NCI-H526 (cell line): ENCODE results near the gene ZNF710.
"Not testable (repeated sequence)": the region's sequence is repeated elsewhere in the genome, so short reads cannot be mapped to it uniquely, and the experiment has no call there.

ENCODE experiments used
- DNase-seq, 2 experiments: peaks; one replicate each; lab custom pipeline; 2025; lab: John Stamatoyannopoulos, UW

The ZNF710 gene

DNA sequence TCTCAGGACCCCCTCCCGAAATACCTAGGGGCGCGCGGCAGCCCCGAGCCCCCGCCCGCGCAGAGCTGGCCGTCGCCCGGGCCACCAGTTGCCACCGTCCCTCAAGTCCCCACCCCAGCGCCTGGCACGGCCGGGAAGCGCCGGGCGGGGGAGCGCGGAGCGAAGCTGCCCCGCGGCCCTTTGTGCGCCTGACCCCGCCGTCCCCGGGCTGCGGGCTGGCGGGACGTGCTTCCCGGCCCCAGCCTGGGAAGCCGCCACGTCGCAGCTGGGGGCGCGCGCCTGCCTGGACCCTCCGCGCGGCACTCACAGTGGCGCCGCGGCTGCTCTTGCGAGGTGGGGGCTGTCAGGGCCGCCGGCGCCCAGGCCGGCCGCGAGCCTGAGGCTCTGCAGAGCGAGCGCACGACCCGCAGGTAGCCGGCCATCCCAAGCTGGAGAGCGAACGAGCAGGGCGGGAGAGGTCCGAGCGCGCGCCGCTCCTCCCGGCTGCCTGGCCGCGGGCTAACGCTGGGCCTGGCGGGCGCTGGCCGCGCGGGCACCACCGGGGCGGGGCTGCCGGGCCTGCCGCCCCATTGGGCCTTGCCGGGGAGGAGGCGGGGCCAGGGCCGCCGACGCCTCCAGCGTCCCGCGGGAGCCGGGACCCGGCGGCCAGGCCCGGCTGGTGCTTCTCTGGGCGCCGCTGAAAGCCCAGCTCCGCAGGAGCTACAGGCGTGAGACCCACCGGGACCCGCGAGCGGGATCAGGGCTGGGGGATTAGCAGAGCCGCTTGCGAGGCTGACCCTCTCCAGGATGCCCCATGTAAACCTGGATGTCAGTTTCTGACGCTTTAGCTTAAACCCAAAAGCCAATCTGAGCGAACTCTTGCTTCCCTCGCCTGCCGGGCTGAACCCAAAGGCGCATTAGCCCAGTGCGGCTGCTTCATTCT is 101.1 kb downstream of the ZNF710 start, which contains the start of gene IDH2:
Gene IDH2 (minus strand): TSS at position 500 of the 922 bp plus-strand sequence. CDS start 78 bp downstream, at position 422.
- DNase-seq: peak; percentile 64 to 94

DNA sequence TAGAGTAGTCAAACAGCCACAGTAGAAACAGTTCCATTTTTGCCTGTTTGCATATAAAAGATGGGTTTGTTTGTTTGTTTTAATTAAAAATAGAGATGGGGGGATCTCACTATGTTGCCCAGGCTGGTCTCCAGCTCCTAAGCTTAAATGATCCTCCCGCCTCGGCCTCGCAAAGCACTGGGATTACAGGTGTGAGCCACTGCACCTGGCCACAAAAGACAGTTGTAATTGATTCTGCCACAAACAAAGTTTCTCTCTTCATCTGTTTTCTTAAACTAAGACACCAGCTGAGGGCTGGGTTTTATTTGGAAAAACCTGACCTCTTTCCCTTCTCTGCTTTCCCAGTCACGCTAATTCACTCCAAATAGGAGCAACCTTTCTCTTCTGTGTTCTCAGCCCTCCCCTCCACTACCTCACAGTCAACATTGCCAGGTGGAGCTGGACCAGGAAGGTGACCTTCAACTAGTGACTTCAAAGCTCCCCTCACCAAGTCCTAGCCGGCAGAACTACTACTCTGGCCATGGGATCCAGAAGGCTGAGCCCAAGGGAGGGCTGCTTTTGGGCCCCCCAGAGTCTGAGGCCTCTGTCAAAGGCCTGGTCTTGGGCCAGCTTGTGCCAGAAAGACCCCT is 102.7 kb downstream of the ZNF710 start:
- no peak for DNase-seq

DNA sequence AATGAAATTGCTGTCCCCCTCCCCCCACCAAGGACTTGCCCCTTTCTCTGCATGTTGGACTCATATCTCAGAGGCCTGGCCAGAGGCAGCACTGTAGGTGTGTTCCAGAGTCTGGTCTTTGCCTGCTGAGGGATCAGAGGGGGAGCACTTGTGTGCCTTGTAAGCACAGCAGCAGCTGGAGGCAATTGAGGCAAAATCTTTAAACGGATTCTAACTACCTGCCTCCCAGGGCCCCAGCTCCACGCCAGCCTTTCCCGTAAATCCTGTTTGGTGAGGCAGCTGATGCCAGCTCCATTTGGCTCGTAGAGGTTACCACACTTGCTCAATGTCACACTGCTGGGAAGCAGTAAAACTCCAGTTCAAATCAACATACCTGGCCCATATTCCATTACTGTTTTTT is 103.4 kb downstream of the ZNF710 start:
- no peak for DNase-seq

DNA sequence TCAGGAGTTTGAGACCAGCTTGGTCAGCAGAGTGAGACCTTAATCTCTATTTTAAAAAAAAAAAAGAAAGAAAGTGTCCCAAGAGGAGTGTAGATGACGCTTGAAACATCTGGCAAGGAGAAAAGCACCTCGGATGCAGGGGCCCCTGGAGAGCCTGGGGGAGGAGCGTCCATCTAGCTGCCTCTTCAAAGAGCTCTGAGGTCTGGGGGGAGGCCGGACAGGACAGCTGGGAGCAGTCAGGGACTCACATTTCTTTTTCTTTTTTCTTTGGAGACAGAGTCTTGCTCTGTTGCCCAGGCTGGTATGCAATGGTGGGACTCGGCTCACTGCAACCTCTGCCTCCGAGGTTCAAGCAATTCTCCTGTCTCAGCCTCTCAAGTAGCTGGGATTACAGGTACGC is 104.4 kb downstream of the ZNF710 start:
- DNase-seq: no peak

DNA sequence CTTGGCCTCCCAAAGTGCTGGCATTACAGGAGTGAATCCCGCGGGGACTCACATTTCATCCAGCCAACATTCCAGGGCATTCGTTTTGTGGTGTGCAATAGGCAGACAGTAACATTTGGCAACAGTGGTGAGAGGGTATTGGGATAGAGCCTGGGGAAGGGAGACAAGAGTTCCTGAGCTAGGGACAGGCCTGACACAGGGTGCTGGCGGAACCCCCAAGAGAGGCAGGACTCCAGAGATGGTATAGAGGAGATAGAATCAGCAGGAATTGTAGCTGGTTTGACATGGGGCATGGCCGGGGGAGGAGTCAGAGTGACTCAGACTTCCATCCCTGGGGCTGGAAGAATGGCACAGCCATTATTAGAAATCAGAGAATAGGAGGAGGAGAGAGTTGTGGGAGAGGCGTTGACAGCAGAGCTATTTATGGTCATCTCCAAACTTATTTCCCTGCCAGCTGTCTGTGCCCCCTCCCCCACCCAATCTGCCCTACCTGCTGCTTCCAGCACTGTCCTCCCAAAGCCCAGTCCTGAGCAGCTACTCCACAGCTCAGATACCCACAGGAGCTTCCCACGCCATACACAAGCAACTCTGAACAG is 105.5 kb downstream of the ZNF710 start:
- DNase-seq: peak; percentile 56 to 73

DNA sequence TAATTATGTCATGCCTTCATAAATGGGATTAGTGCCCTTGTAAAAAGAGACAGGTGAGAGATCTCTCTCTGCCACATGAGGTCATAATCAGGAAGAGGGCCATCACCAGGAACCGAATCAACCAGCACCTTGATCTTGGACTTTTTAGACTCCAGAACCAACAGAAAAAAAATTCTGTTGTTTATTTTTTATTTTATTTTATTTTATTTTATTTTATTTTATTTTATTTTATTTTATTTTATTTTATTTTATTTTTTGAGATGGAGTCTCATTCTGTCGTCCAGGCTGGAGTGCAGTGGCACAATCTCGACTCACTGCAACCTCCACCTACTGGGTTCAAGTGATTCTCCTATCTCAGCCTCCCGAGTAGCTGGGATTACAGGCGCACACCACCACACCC is 106.9 kb downstream of the ZNF710 start:
- DNase-seq: not testable (repeated sequence)

DNA sequence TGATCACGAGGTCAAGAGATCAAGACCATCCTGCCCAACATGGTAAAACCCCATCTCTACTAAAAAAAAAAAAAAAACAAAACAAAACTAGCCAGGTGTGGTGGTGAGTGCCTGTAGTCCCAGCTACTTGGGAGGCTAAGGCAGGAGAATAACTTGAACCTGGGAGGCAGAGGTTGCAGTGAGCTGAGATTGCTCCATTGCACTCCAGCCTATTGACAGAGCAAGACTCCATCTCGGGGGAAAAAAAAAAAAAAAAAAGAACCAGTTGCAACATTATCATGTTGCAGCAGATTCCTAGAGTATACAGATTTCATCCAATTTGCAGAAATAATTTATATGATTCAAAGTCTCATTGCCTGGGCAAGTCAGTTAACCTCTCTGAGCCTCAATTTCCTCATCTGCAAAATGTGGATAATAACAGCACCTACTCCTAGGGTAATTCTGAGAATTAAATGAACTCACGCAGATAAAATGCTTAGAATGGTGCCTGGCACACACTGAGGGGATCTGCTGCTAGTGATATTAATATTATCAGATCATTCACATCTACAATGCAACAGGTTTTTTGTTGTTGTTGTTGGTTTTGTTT is 108.1 kb downstream of the ZNF710 start:
- not testable (repeated sequence) for DNase-seq

DNA sequence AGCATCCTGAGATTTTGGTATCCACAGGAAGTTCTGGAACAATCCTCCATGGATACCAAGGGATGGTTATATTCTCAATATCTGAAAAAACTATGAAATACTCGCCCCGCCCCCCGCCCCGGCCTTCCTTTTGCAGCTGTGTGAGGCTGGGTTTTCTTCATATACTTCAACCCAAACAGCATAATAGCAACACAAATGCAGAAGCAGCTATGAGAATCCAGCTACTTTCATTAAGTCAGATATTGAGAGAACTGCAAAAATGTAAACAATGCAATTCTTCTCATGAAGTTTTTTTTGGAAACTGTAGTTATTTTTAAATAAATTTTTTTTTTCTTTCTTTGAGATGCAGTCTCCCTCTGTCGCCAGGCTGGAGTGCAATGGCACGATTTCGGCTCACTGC is 112.0 kb downstream of the ZNF710 start:
- DNase-seq: no peak

DNA sequence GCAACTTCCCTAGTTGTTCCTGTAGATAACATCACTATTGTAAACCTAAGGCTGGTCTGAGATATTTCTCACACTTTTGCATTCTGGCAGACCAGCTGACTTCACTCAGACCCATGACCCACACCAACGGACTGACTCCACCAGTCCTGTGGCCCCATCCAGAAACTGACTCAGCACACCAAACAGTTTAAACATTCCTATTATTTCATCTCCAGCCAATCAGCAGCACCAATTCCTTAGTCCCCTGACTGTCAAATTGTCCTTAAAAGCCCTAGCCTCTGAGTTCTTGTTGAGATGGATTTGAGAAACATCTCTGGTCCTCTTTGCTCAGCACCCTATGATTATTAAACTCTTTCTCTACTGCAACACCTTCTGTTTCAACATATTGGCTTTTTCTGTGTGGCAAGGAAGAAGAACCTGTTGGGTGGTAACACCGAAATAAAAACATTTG is 113.4 kb downstream of the ZNF710 start:
- no peak for DNase-seq

DNA sequence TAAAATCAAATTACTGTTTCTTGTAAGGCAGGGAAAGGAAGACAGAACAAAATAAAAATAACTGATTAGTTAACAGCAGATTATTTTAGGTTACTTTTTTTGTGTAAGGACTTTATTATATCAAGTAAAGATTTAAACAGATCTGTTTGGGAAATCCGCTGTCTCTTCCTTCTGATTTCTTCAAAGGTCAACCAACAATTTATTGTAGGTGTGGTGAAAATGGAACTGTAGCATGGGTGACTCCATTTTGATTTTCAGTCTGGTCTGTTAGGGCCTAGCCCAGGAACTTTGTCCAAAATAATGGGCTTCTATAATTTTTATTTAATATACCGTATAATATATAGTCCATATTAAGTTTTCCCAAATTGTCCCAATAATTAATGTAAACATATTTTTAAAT is 114.7 kb downstream of the ZNF710 start:
- DNase-seq: no peak

DNA sequence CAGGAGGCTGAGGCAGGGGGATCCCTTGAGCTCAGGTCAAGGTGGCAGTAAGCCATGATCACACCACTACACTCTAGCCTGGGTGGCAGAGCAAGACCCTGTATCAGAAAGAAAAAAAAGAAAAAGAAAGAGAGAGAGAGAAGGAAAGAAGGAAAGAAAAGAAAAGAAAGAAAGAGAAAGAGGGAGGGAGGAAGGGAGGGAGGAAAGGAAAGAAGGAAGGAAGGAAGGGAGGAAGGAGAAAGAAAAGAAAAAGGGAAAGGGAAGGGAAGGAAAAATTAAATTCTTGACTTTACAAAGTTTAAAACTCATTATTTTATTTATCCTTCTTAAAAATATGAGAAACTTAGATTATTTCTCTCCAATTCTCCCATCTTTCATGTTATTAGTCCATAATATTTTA is 118.2 kb downstream of the ZNF710 start:
- no peak for DNase-seq

DNA sequence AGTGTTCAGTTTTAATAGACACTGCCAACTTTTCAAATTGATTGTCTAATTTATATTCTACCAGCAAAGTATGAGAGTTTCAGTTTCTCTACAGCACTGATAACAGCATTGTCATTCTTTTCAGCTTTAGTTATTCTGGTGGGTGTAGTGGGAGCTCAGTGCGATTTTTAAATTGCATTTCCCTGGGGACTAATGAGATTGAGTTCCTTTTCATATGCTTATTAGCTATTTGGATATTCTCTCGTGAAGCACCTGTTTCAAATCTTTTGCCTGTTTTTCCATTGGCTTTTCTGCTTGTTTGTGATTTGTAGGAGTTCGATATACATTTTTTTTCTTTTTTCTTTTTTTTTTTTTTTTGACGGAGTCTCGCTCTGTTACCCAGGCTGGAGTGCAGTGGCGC is 120.0 kb downstream of the ZNF710 start:
- DNase-seq: no peak

DNA sequence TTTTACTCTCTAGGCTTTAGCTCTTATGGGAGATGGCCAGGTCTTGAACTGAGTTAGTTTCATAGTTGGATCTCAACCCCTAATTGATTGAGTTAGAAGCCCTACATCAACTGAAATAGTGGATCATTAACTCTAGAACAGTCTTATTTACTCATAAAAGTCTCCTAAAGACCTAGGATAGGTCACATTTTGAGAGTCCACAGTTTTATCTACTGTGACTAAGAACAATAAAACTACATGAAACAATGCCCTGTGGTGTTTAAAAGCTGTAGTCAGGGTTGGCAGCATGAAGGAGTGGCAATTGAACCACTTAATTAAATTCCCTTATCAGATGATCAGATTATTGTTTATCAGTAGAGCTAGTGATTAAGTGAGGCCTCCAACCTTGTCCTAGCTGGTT is 123.4 kb downstream of the ZNF710 start:
- no peak for DNase-seq

DNA sequence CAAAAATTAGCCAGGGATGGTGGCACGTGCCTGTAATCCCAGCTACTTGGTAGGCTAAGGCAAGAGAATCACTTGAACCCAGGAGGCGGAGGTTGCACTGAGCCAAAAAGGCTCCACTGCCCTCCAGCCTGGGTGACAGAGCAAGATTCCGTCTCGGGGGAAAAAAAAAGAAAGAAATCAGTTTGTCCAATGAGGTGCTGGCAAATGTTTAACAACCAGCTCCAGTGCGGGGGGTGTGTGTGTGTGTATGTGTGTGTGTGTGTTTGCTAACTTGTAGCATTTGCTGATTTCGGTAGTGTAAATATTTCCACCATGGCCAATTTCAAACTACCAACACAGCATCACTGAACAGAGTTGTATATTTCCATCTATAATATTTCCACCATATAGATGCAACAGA is 124.9 kb downstream of the ZNF710 start:
- no peak for DNase-seq

DNA sequence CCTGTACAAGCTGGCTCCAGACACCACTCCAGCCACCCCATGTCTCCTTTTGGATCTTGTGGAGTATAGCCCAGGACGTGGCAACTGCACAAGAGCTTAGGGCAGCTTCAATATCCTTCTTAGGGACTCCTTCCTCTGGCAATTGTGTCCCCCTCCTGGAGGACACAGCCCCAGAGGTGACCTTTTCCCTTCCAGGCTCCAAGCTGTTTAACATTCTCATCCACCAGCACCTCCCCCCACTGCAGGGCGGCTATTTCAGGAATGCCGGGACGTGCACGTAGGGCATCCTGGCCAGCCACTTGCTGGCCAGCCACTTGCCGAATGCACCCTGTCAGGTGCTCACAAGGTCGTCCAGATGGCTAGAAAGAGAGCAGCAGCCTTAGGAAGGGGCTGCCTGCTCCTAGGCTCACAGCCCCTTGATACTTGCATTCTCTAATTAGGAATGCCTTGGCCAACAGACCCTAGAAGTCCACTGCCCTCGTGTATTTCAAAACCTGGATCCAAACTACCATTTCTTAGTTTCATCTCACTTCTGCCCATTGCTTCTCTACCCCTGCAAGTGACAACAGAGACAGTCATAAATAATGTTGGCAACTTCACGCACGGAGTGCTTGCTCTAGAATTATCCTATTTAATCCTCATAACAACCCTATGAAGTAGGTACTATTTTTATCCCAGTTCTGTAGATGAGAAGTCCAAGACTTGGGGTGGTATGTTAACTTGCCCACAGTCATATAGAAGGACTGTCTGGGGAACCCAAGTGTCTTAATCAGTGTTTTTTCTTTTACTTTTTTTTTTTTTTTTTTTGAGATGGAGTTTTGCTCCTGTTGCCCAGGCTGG is 125.7 kb downstream of the ZNF710 start:
- DNase-seq: no peak

DNA sequence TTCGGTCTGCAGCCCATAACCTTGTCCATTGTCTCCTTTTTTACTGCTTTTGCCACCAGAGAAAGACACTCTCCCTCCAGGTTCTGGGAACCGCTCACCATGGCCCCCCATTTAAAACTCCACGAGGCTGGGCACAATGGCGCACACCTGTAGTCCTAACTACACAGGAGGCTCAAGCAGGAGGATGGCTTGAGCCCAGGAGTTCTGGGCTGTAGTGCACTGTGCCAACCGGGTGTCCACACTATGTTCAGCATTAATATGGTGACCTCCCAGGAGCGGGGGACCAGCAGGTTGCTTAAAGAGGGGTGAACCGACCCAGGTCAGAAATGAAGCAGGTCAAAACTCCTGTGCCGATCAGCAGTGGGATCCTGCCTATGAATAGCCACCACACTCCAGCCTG is 129.2 kb downstream of the ZNF710 start:
- no peak for DNase-seq
